Measurements from ENCODE around the gene HOXB4. TPM values are rescaled to one million over a fixed set of nuclear protein-coding genes. Genes with fewer than 3 reads are reported as not detected.

Gene HOXB4
- total and polyA plus RNA-seq, 4 donors: 1.4 to 6.7 (median 2.6) TPM

DNA sequence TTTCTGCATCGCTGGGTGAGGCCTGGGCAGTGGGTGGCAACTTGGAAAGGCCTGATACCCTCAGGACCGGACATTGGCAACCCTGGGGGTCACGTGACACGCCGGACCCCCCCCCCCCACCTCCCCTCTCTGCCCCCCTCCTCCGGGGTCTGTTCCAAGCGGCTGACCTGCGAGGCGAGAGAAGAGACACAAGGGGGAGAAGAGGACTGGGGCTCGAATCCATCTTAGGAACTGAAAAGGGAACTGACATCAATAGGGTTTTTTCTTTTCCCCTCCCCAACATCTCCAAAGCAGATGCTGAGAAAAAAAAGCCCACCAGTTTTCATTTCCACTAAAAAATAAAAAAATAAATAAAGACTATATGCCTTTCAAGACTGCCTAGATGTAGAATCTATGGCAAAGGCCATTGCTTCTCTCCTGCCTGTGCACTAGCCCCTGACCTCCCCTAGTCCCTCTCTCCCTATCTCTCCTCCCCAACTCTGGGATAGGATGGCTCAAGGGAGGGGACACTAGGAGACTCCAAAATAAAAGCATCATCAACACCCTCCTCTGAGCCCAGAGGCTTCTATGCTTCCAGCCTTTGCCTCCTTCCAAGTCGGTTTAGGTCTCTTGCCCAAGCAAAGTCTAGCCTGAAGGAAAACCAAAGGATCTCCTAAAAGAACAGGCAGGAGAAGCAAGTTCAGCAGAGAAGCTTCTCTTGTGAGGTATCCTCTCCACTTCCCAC is 25.5 kb downstream of the HOXB4 start:
- WGBS, 2 donors: 39 to 68% methylated on average over 10 to 11 of the region's 11 CpGs
- Histone ChIP-seq H3K4me3 (no peak overlapping the region), H3K9ac (ENCODE audit: insufficient read depth in 1 of 2, low read length in 2 of 2) (peak overlapping the region in 1 of 2 donors; percentile 96), H3K4me1 (ENCODE audit: control insufficient read depth in 5 of 5, insufficient read depth in 5 of 5, low read length in 5 of 5) (peaks cover 0 to 81% (median 10%) of the 10 kb centered on the region in 5 donors), H3K36me3 (ENCODE audit: control insufficient read depth in 4 of 4, insufficient read depth in 4 of 4, low read length in 4 of 4) (peaks cover 0 to 18% (median 4%) of the 10 kb centered on the region in 4 donors), H3K27me3 (ENCODE audit: control insufficient read depth in 3 of 3, insufficient read depth in 3 of 3, low read length in 2 of 3) (peaks cover 0 to 61% (median 0%) of the 10 kb centered on the region in 3 donors), H3K27ac (ENCODE audit: low read depth in 1 of 2, low read length in 1 of 2) (peak overlapping the region in 1 of 2 donors; percentile 87), H3K9me3 (ENCODE audit: control insufficient read depth in 4 of 4, insufficient read depth in 3 of 4, low read length in 3 of 4) (peaks cover 0 to 3% (median 0%) of the 10 kb centered on the region in 4 donors)
- DNase-seq (peak; percentile 84 to 90 (median 88)), ATAC-seq (ENCODE audit: insufficient read depth, low FRiP score) (no peak)
- TF ChIP-seq, protein P1, sequence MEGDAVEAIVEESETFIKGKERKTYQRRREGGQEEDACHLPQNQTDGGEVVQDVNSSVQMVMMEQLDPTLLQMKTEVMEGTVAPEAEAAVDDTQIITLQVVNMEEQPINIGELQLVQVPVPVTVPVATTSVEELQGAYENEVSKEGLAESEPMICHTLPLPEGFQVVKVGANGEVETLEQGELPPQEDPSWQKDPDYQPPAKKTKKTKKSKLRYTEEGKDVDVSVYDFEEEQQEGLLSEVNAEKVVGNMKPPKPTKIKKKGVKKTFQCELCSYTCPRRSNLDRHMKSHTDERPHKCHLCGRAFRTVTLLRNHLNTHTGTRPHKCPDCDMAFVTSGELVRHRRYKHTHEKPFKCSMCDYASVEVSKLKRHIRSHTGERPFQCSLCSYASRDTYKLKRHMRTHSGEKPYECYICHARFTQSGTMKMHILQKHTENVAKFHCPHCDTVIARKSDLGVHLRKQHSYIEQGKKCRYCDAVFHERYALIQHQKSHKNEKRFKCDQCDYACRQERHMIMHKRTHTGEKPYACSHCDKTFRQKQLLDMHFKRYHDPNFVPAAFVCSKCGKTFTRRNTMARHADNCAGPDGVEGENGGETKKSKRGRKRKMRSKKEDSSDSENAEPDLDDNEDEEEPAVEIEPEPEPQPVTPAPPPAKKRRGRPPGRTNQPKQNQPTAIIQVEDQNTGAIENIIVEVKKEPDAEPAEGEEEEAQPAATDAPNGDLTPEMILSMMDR (IDR thresholded peaks at IDR 0.05; ENCODE audit: control extremely low read depth, extremely low read depth): no peak

GRCh38 chr17:48551596-48552465 is 26.3 kb downstream of the HOXB4 start:
- peak overlapping the region in 1 of 2 donors; percentile 67 for H3K9ac ChIP-seq (ENCODE audit: insufficient read depth in 1 of 2, low read length in 2 of 2)
- peaks cover 0 to 69% (median 0%) of the 10 kb centered on the region in 3 donors for H3K27me3 ChIP-seq (ENCODE audit: control insufficient read depth in 3 of 3, insufficient read depth in 3 of 3, low read length in 2 of 3)
- WGBS, 2 donors: 52 to 71% methylated on average over 46 to 47 of the region's 47 CpGs
- peak overlapping the region in 1 of 2 donors; percentile 87 for H3K27ac ChIP-seq (ENCODE audit: low read depth in 1 of 2, low read length in 1 of 2)
- H3K4me3 ChIP-seq: no peak overlapping the region
- DNase-seq: peak; percentile 50 to 63 (median 57)
- TF ChIP-seq, protein P1 (IDR thresholded peaks at IDR 0.05; ENCODE audit: control extremely low read depth, extremely low read depth): no peak
- no peak for ATAC-seq (ENCODE audit: insufficient read depth, low FRiP score)
- H3K4me1 ChIP-seq (ENCODE audit: control insufficient read depth in 5 of 5, insufficient read depth in 5 of 5, low read length in 5 of 5): peaks cover 0 to 76% (median 10%) of the 10 kb centered on the region in 5 donors
- H3K36me3 ChIP-seq (ENCODE audit: control insufficient read depth in 4 of 4, insufficient read depth in 4 of 4, low read length in 4 of 4): peaks cover 0 to 18% (median 4%) of the 10 kb centered on the region in 4 donors
- peaks cover 0 to 3% (median 0%) of the 10 kb centered on the region in 4 donors for H3K9me3 ChIP-seq (ENCODE audit: control insufficient read depth in 4 of 4, insufficient read depth in 3 of 4, low read length in 3 of 4)

DNA sequence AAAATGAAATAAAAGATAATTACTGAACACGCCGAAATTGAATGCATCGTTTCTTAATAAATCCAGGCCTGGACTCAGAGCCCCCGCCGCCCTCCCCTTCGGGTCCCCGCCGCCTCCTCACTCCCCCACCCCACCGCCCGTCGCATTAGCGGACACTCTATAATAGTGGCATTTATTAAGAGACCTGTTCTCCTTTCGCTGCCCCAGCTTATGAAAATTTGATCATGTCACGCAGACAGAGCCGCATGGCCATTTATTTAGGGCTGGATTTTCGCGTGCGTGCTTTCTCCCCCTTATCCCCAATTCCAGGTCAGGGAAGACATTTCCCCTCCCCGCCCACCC is 27.0 kb downstream of the HOXB4 start:
- DNase-seq (peak; percentile 66 to 70 (median 70)), ATAC-seq (ENCODE audit: insufficient read depth, low FRiP score) (no peak)
- H3K9me3 ChIP-seq (ENCODE audit: control insufficient read depth in 4 of 4, insufficient read depth in 3 of 4, low read length in 3 of 4): peaks cover 0 to 3% (median 0%) of the 10 kb centered on the region in 4 donors
- H3K27me3 ChIP-seq (ENCODE audit: control insufficient read depth in 3 of 3, insufficient read depth in 3 of 3, low read length in 2 of 3): peaks cover 0 to 72% (median 0%) of the 10 kb centered on the region in 3 donors
- peak overlapping the region in 1 of 2 donors; percentile 67 for H3K9ac ChIP-seq (ENCODE audit: insufficient read depth in 1 of 2, low read length in 2 of 2)
- TF ChIP-seq, protein P1 (IDR thresholded peaks at IDR 0.05; ENCODE audit: control extremely low read depth, extremely low read depth): no peak
- H3K36me3 ChIP-seq (ENCODE audit: control insufficient read depth in 4 of 4, insufficient read depth in 4 of 4, low read length in 4 of 4): peaks cover 0 to 18% (median 4%) of the 10 kb centered on the region in 4 donors
- WGBS, 2 donors: 59 to 76% methylated on average over 19 of the region's 19 CpGs
- H3K4me1 ChIP-seq (ENCODE audit: control insufficient read depth in 5 of 5, insufficient read depth in 5 of 5, low read length in 5 of 5): peaks cover 0 to 76% (median 10%) of the 10 kb centered on the region in 5 donors
- H3K27ac ChIP-seq (ENCODE audit: low read depth in 1 of 2, low read length in 1 of 2): peak overlapping the region in 1 of 2 donors; percentile 87
- H3K4me3 ChIP-seq: no peak overlapping the region
